HL-60/S4 treated with phorbol 12-myristate 13-acetate at 8.2 ng/mL for 4 days and 3 days (cell line): ENCODE measurements around the gene OSM.
"Not testable (repeated sequence)": the region's sequence is repeated elsewhere in the genome, so short reads cannot be mapped to it uniquely, and the experiment has no call there.

Experiments used
- in situ Hi-C: fragments of 300-500 bp; cut with MboI; formaldehyde crosslinking; loops from 2 replicates; pipeline ENCODE4 v1.15.0; 2022; ENCODE audit warnings: low sequenced_read_pairs

Gene OSM

GRCh38 chr22:30230330-30230729 lies 36.3 kb downstream of the OSM start:
- in situ Hi-C loops: no loop called here

GRCh38 chr22:30228509-30229359 lies 37.9 kb downstream of the OSM start:
- in situ Hi-C loops: no loop called here

- in situ Hi-C loops: no loop called here
Observed at GRCh38 chr22:30227438-30228228, 39.0 kb downstream of the OSM start.

DNA sequence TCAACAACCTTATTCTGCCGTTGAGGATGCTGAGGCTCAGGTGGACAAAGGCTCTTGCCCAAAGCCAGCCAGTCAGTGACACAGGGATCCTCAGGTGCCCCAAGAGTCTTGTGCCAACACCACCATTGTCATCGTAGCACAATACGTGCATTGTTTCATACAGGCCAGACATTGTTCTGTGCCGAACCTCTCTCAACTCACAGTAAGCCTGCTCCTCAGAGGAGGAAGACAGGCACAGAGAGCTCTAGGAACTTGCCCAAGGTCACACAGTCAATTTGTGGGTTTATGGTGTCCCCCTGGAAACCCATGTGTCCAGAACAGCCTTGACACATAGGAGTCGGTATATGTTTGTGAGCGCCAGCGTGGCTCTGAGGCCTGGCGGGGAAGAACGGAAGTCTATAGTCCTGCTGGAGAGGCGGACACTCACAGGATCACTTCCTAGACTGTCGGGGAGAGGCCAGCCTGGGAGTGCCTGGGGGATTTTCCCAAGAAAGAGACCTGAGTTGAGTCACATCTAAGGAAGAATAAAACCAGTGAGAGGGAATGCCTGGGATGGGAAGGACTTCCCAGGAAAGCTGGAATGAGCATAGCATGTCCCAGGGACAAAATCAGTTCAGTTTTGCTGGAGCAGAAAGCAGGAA lies 40.3 kb downstream of the OSM start:
- in situ Hi-C loops: no loop called here

GRCh38 chr22:30225220-30225927 lies 41.3 kb downstream of the OSM start:
- in situ Hi-C loops: no loop called here

DNA sequence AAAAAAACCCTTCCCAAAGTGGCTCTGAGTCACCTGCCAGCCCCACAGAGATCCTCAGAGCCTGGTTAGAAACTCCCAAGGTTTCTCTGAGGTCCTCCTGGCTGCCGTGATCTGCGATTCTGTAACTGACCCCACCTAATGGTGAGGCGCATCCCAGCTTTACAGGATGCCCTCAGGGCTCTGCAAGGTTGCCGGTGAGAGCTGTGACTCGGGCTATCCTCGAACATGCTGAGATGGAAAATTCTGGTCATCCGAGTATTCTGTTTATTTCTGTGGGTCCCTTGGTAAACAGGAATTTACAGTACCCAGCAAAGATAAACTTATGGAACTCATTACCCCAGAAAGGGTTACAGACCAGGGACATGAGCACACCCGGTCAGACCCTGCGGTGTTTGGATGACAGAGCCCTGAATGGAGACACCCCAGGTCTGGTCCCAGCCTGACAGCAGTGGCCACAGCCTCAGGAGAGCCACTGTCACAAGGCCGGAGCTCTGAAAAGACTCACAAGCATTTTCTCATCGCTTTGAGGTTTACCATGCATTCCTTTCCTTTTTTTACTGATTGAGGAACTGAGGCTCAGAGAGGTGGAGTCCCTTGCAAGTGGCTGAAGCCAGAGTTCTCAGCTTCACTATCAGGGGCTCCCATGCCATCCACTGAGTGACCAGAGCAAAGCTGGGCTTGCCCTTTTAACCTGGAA lies 42.3 kb downstream of the OSM start:
- in situ Hi-C loops: no loop called here

GRCh38 chr22:30223303-30223702 lies 43.3 kb downstream of the OSM start:
- in situ Hi-C loops: no loop called here

DNA sequence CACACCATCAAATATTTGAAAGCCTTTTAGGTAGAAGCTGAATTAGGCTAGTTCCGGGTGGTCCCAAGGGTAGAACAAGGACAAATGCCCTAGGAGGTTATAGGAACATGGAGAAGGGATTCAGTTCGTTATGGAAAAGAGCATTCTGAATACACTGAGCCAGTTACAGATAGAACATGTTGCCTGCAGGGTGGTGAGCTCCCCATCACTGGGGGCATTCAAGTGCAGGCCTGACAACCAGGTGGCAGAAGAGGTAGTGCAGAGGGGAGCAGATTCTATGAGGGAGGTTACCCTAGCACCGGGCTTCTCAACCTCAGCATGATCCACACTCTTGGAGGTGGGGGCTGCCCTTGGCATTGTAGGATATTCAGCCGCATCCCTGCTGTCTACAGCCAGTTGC lies 44.3 kb downstream of the OSM start:
- in situ Hi-C loops: no loop called here

GRCh38 chr22:30221121-30221992 lies 45.3 kb downstream of the OSM start:
- in situ Hi-C loops: no loop called here

- in situ Hi-C loops: no loop called here
Observed at GRCh38 chr22:30220338-30221012, 46.2 kb downstream of the OSM start.

GRCh38 chr22:30219668-30220278 lies 46.9 kb downstream of the OSM start:
- in situ Hi-C loops: no loop called here

DNA sequence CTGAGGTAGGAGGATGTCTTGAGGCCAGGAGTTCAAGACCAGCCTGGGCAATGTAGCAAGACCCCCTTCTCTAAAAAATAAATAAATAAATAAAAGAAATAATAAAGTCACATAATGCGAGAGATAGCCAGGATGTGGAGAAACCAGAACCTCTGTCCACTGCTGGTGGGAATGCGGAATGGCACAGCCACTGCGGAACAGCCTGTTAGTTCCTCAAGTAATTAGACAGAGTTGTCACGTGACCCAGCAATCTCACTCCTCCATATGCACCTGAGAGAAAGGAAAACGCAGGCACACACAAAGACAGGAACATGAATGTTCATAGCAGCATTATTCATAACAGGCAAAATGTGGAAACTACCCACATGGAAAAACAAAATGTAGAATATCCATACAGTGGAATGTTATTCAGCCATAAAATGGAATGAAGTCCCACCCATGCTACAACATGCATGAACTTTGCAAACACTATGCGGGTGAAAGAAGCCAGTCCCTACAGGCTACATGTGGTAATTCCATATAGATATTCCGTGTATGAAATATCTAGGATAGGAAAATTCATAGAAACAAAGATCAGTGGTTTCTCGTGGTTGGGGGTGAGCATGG lies 47.5 kb downstream of the OSM start:
- in situ Hi-C loops: no loop called here

DNA sequence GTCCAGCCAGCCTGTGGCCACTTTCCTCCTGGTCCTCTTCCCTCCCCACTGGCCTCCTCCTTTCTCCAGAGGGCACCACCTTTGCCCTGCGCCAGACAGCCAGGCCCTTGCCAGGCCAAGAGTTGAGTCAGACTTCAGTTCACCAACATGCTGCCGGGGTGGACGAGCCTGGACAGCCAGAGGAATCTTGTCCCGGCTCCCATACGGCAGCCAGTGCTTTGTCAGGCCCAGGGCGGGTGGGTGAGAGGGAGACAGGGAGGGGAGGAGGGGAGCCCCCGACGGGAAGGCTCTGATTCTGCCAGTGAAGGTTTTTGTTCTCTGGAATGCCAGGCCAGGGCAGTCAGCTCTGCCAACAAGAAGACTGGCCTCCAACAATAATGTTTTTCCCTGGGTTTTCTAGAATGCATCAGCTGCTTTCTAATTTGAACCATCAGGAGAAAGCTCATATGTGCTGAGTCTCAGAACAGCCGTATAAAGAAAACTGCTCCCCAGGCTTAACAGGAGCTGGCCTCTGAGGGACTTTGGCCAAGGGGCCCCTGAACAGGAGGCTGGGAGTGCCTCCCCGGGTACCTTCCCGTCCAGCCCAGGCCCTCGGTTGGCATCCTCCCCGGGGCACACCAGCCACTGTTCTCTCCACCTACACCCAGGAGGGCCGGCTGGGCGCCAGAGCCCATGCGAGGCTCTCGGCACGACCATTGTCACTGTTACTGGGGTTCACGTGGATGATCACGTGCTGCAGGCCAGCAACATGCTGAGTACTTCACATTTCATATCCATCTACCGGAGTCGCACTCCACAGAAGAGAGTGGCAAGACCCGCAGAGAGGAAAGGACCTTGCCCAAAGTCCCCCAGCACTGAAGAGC lies 48.7 kb downstream of the OSM start:
- in situ Hi-C loops: no loop called here

DNA sequence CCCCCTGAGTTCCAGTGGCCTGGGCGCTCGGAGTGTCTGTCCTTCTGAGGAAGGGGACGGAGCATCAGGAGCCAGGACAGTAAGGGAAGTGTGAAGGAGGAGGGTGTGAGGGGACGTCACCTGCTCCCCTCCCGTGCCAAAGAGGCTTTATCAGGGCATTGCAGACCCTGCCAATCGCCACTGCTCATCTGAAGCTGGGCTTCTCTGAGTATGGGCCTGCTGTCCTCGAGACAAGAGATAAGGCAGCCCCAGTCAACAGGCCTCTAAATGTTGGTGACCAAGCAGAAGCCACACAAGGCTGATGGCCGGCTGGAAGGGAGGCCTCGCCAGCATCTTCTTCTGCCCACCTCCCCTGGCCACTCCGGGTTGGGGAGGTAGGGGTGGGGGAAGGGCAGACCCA lies 49.9 kb downstream of the OSM start:
- in situ Hi-C loops: no loop called here

DNA sequence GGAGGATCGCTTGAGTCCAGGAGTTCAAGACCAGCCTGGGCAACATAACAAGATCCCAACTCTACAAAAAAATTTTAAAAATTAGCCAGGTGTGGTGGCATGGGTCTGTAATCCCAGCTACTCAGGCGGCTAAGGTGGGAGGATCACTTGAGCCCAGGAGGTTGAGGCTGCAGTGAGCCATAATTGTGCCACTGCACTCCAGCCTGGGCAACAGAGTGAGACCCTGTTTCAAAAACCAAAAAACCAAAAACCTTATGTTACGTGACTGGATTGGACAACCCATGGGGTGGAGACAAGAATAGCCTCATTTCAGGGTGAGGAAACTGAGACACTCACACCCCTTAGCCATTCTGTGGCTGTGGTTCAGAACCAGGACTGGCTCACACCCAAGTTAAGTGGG lies 50.4 kb downstream of the OSM start:
- in situ Hi-C loops: not testable (repeated sequence)

GRCh38 chr22:30214703-30215407 lies 51.8 kb downstream of the OSM start:
- in situ Hi-C loops: no loop called here
